H1 (cell line): ENCODE measurements around the gene CGN. TPM values are rescaled to one million over a fixed set of nuclear protein-coding genes. Genes with fewer than 3 reads are reported as not detected.

Source experiments
- BRCA1 ChIP-seq: IDR thresholded peaks from 2 replicates; pipeline ENCODE4 v1.6.1; 2012; ENCODE audit warnings: low read depth, low read length, improper control_type of control experiment
- CEBPB ChIP-seq: IDR thresholded peaks from 2 replicates; pipeline ENCODE4 v1.6.1; 2012; ENCODE audit warnings: low read depth, low read length
- CHD2 ChIP-seq: IDR thresholded peaks from 2 replicates; pipeline ENCODE4 v1.6.1; 2012; ENCODE audit warnings: low read length, improper control_type of control experiment
- CHD7 ChIP-seq: fragments of 300-600 bp; sonication (generic); IDR thresholded peaks from 2 replicates; pipeline ENCODE4 v1.7.1; 2012; ENCODE audit warnings: low read length, moderate library complexity, mild to moderate bottlenecking, inconsistent platforms; ENCODE audit not compliant: insufficient replicate concordance
- HDAC2 ChIP-seq, 2 experiments: fragments of 300-600 bp in 1 of 2; sonication (generic) in 1 of 2; IDR thresholded peaks; 2 replicates each; pipeline ENCODE4 v1.6.1; 2011 to 2012; ENCODE audit warnings: low read depth in 2 of 2, low read length in 2 of 2, mild to moderate bottlenecking in 2 of 2, moderate library complexity in 2 of 2, borderline replicate concordance in 1 of 2, inconsistent platforms in 1 of 2
- KDM5A ChIP-seq: fragments of 200-600 bp; IDR thresholded peaks from 2 replicates; pipeline ENCODE4 v1.7.1; 2012; ENCODE audit warnings: mild to moderate bottlenecking, low read length, inconsistent platforms, mixed read lengths
- MAFK ChIP-seq: IDR thresholded peaks from 2 replicates; pipeline ENCODE4 v1.6.1; 2012; ENCODE audit warnings: low read depth, mild to moderate bottlenecking, improper control_type of control experiment, low read length
- RNF2 ChIP-seq: fragments of 200-900, 300-1000 bp; sonication (generic); IDR thresholded peaks from 2 replicates; pipeline ENCODE4 v1.7.1; 2016; ENCODE audit warnings: borderline replicate concordance, low read depth, mild to moderate bottlenecking, antibody characterized with exemption, low read length; ENCODE audit not compliant: poor library complexity, severe bottlenecking; ENCODE audit errors: missing control alignments
- TEAD4 ChIP-seq: IDR thresholded peaks from 2 replicates; pipeline ENCODE4 v1.6.1; 2012; ENCODE audit warnings: low read depth, low read length, inconsistent platforms, mixed read lengths
- YY1 ChIP-seq: IDR thresholded peaks from 2 replicates; pipeline ENCODE4 v1.6.1; 2011; ENCODE audit warnings: low read depth, mild to moderate bottlenecking, low read length
- polyA plus RNA-seq, 7 experiments: library from polyadenylated mRNA; depleted of rRNA in 3 of 7; stranded (reverse) in 5 of 7; unstranded in 2 of 7; fragments of >200 nt in 5 of 7; fragments of 200-250 nt in 2 of 7; gene quantifications; 1 replicate in 5 of 7; 2 replicates in 1 of 7; 4 replicates in 1 of 7; pipeline versions ENCODE4 v1.2.1 to v1.2.3, GENCODE V29; 2011 to 2013; ENCODE audit warnings: missing spikeins in 2 of 7, mixed read lengths in 2 of 7
- total RNA-seq: library from RNA; stranded (reverse); fragmentation: NEBNext Ultra II Directional; extraction: Animal tissue kit (Norgen Biotek cat#: 25700); gene quantifications from 2 replicates; pipeline ENCODE4 v1.2.1, GENCODE V29; 2021

Gene CGN
- total and polyA plus RNA-seq, 2 of the 8 experiments (the other 6 are each of a cell fraction or from before 2014, with no cell fraction given): 15.9 to 52.7 TPM

GRCh38 chr1:151502859-151503780, 8.1 kb upstream of the CGN start (continued):
- TF ChIP-seq CHD7 (no peak), BRCA1 (no peak), CHD2 (no peak), YY1 (no peak), RNF2 (no peak), CEBPB (no peak), KDM5A (no peak), MAFK (no peak), HDAC2 (IDR thresholded peaks at IDR 0.05; ENCODE audit: borderline replicate concordance in 1 of 2, low read depth in 2 of 2, low read length in 2 of 2) (no peak), TEAD4 (no peak)
